Measurements from ENCODE around the gene BRD1.
"Not testable (repeated sequence)": the region's sequence is repeated elsewhere in the genome, so short reads cannot be mapped to it uniquely, and the experiment has no call there.

The BRD1 gene

GRCh38 chr22:49852898-49853894 is 25.5 kb upstream of the BRD1 start, which contains the start of gene ZBED4:
Gene ZBED4 (plus strand): TSS chr22:49853844. CDS start chr22:49883663, 29,819 bp downstream.
- peak; percentile 98 for DNase-seq

- DNase-seq, result not testable (repeated sequence)
Measured at GRCh38 chr22:49852568-49852897, 24.9 kb upstream of the BRD1 start.

- no peak for DNase-seq
Measured at GRCh38 chr22:49850959-49851802, 23.5 kb upstream of the BRD1 start.

- no peak for DNase-seq
Measured at GRCh38 chr22:49850021-49850911, 22.6 kb upstream of the BRD1 start.

- DNase-seq, result no peak
Measured at GRCh38 chr22:49849161-49850020, 21.7 kb upstream of the BRD1 start.

GRCh38 chr22:49848690-49849160 is 21.1 kb upstream of the BRD1 start:
- DNase-seq, result no peak

- DNase-seq, result no peak
Measured at GRCh38 chr22:49847751-49848689, 20.3 kb upstream of the BRD1 start.

- DNase-seq, result no peak
Measured at GRCh38 chr22:49845666-49846459, 18.2 kb upstream of the BRD1 start.

GRCh38 chr22:49845241-49845640 is 17.6 kb upstream of the BRD1 start:
- no peak for DNase-seq

GRCh38 chr22:49838771-49839717 is 11.4 kb upstream of the BRD1 start:
- no peak for DNase-seq

GRCh38 chr22:49833340-49834007 is 5.8 kb upstream of the BRD1 start:
- DNase-seq, result no peak

GRCh38 chr22:49829044-49829853 is 1.6 kb upstream of the BRD1 start:
- DNase-seq, result no peak

GRCh38 chr22:49828599-49828965 is 909 bp upstream of the BRD1 start:
- no peak for DNase-seq

GRCh38 chr22:49827271-49827852 is 311 bp downstream of the BRD1 start:
- DNase-seq, result peak; percentile 38

GRCh38 chr22:49826603-49827270 is 936 bp downstream of the BRD1 start:
- peak; percentile 44 for DNase-seq
